SK-N-SH treated with all-trans-retinoic acid at 6 μM for 48 hours (cell line): ENCODE results near the gene RTN4IP1.

Experiments used
- ATAC-seq: fragments of 200-7000 bp; cut with Tn5 transposase; 3 replicates; pipeline ENCODE4 v1.9.1; 2020; ENCODE audit warnings: mild to moderate bottlenecking, moderate library complexity
- BACH2 ChIP-seq: fragments of 250-450 bp; sonication (Bioruptor Pico); IDR thresholded peaks from 2 replicates; pipeline ENCODE4 v1.9.0; 2021; ENCODE audit warnings: mild to moderate bottlenecking, borderline replicate concordance
- CSDC2 ChIP-seq: fragments of 250-450 bp; sonication (Bioruptor Pico); IDR thresholded peaks from 2 replicates; pipeline ENCODE4 v1.5.0; 2020; ENCODE audit warnings: mild to moderate bottlenecking, moderate library complexity
- ISL1 ChIP-seq: fragments of 250-450 bp; sonication (Bioruptor Pico); IDR thresholded peaks from 2 replicates; pipeline ENCODE4 v2.1.2; 2022; ENCODE audit warnings: mild to moderate bottlenecking, moderate library complexity
- PPARA ChIP-seq: fragments of 250-450 bp; sonication (Bioruptor Pico); IDR thresholded peaks from 2 replicates; pipeline ENCODE4 v1.5.0; 2020; ENCODE audit warnings: mild to moderate bottlenecking, borderline replicate concordance
- RARB ChIP-seq: fragments of 250-450 bp; sonication (Bioruptor Pico); IDR thresholded peaks from 2 replicates; pipeline ENCODE4 v1.8.0; 2021; ENCODE audit warnings: mild to moderate bottlenecking, moderate library complexity
- SNAI2 ChIP-seq: fragments of 250-450 bp; sonication (Bioruptor Pico); IDR thresholded peaks from 2 replicates; pipeline ENCODE4 v1.5.0; 2020; ENCODE audit warnings: mild to moderate bottlenecking, moderate library complexity
- TCF4 ChIP-seq: fragments of 250-450 bp; sonication (Bioruptor Pico); IDR thresholded peaks from 2 replicates; pipeline ENCODE4 v1.8.0; 2021; ENCODE audit warnings: mild to moderate bottlenecking, moderate library complexity, borderline replicate concordance
- TOX ChIP-seq: fragments of 250-450 bp; sonication (Bioruptor Pico); IDR thresholded peaks from 2 replicates; pipeline ENCODE4 v1.8.0; 2021; ENCODE audit warnings: mild to moderate bottlenecking, moderate library complexity, borderline replicate concordance
- ZC3H10 ChIP-seq: fragments of 250-450 bp; sonication (Bioruptor Pico); IDR thresholded peaks from 2 replicates; pipeline ENCODE4 v1.5.1; 2021; ENCODE audit warnings: mild to moderate bottlenecking, moderate library complexity
- ZFP3 ChIP-seq: fragments of 250-450 bp; sonication (Bioruptor Pico); IDR thresholded peaks from 2 replicates; pipeline ENCODE4 v1.5.0; 2020; ENCODE audit warnings: mild to moderate bottlenecking, moderate library complexity
- ZFP30 ChIP-seq: fragments of 450-650 bp; formaldehyde crosslinking; IDR thresholded peaks from 2 replicates; pipeline ENCODE4 v1.5.0; 2022; ENCODE audit warnings: mild to moderate bottlenecking, moderate library complexity
- ZNF565 ChIP-seq: fragments of 450-650 bp; formaldehyde crosslinking; conservative IDR thresholded peaks from 2 replicates; pipeline ENCODE4 v1.5.0; 2020; ENCODE audit warnings: low read depth, mild to moderate bottlenecking, moderate library complexity
- ZNF70 ChIP-seq: fragments of 450-650 bp; formaldehyde crosslinking; IDR thresholded peaks from 2 replicates; pipeline ENCODE4 v1.5.0; 2020; ENCODE audit warnings: mild to moderate bottlenecking, moderate library complexity
- ZNF8 ChIP-seq: fragments of 450-650 bp; formaldehyde crosslinking; IDR thresholded peaks from 2 replicates; pipeline ENCODE4 v1.5.0; 2020; ENCODE audit warnings: mild to moderate bottlenecking, moderate library complexity
- TF ChIP-seq, protein P1 (sequence below): fragments of 250-450 bp; sonication (Bioruptor Pico); IDR thresholded peaks from 2 replicates; pipeline ENCODE4 v1.8.0; 2020; ENCODE audit warnings: mild to moderate bottlenecking, moderate library complexity, borderline replicate concordance
- TF ChIP-seq, protein P2 (sequence below): fragments of 250-450 bp; sonication (Bioruptor Pico); IDR thresholded peaks from 2 replicates; pipeline ENCODE4 v1.8.0; 2021; ENCODE audit warnings: low read depth, mild to moderate bottlenecking, moderate library complexity, borderline replicate concordance
- TF ChIP-seq, protein P3 (sequence below): fragments of 250-450 bp; sonication (Bioruptor Pico); IDR thresholded peaks from 2 replicates; pipeline ENCODE4 v1.5.0; 2020; ENCODE audit warnings: mild to moderate bottlenecking, moderate library complexity
- TF ChIP-seq, protein P4 (sequence below): fragments of 250-450 bp; sonication (Bioruptor Pico); IDR thresholded peaks from 2 replicates; pipeline ENCODE4 v1.5.1; 2021; ENCODE audit warnings: mild to moderate bottlenecking, moderate library complexity
- TF ChIP-seq, protein P5 (sequence below): fragments of 250-450 bp; sonication (Bioruptor Pico); IDR thresholded peaks from 2 replicates; pipeline ENCODE4 v1.5.1; 2020; ENCODE audit warnings: low read depth, mild to moderate bottlenecking, moderate library complexity

RTN4IP1 gene

DNA sequence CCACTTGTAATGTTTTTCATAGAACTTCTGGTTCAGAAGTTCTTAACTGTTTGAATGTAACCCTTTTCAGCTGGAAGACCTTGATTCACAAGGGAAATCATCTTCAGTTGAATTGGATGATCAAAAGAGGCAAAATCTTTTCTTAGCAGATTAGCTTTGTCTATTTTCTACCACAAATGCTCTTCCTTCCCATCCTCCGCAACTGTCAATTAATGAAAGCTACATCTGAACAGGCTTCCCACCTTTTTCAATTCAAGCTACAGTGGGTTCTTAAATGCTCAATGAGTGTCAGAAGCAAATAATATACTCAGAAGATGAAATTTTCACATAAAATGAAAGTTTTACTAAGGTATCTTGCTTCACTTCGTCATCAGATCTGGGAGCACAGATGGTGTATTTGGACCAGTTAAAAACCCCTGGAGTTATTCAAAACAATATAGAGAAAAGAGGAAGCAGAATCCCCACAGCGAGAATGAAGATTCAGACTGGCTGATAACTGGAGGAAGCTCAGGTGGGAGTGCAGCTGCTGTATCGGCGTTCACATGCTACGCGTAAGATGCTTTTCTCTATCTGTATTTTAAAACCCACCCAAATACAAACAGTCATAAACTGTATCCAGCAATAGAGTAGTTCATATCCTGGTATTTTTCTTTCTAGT is 19.5 kb upstream of the RTN4IP1 start:
- TF ChIP-seq ZFP30 (CRISPR knock-in tag): no peak
- TF ChIP-seq BACH2 (CRISPR knock-in tag): no peak
- TF ChIP-seq ZNF70 (CRISPR knock-in tag): no peak
- TF ChIP-seq PPARA (CRISPR knock-in tag): no peak
- no peak for TF ChIP-seq TOX (CRISPR knock-in tag)
- TF ChIP-seq, protein P1, sequence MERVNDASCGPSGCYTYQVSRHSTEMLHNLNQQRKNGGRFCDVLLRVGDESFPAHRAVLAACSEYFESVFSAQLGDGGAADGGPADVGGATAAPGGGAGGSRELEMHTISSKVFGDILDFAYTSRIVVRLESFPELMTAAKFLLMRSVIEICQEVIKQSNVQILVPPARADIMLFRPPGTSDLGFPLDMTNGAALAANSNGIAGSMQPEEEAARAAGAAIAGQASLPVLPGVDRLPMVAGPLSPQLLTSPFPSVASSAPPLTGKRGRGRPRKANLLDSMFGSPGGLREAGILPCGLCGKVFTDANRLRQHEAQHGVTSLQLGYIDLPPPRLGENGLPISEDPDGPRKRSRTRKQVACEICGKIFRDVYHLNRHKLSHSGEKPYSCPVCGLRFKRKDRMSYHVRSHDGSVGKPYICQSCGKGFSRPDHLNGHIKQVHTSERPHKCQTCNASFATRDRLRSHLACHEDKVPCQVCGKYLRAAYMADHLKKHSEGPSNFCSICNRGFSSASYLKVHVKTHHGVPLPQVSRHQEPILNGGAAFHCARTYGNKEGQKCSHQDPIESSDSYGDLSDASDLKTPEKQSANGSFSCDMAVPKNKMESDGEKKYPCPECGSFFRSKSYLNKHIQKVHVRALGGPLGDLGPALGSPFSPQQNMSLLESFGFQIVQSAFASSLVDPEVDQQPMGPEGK (CRISPR knock-in tag): no peak
- no peak for TF ChIP-seq RARB
- ATAC-seq: no peak

DNA sequence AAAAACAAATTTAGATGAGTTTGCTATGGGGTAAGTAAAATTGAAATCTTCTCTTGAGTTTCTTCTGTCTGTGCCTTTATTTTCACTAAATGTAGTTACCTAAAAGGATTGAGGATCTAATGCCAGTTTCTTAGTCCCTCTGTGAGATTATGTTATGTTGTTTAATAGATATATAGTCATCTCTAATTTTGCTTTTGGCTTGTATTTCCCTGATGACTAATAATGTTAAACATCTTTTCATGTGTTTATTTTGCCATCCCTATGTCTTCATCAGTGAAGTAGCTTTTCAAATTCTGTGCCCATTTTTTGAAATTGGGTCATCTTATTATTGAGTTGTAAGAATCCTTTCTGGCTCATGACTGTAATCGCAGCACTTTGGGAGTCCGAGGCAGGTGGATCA is 13.8 kb upstream of the RTN4IP1 start:
- ATAC-seq: no peak

DNA sequence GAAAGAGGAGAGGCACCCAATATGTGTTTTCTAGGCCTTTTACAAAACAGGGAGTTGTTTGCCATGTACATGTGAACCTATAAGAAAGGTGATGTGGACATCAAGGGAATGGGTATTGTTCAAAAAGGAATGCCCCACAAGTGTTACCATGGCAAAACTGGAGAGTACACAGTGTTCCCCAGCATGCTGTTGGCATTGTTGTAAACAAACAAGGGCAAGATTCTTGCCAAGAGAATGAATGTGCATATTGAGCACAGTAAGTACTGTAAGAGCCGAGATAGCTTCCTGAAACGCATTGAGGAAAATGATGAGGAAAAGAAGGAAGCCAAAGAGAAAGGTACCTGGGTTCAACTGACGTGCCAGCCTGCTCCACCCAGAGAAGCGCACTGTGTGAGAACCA is 13.2 kb upstream of the RTN4IP1 start:
- ATAC-seq: no peak
- TF ChIP-seq, protein P2, sequence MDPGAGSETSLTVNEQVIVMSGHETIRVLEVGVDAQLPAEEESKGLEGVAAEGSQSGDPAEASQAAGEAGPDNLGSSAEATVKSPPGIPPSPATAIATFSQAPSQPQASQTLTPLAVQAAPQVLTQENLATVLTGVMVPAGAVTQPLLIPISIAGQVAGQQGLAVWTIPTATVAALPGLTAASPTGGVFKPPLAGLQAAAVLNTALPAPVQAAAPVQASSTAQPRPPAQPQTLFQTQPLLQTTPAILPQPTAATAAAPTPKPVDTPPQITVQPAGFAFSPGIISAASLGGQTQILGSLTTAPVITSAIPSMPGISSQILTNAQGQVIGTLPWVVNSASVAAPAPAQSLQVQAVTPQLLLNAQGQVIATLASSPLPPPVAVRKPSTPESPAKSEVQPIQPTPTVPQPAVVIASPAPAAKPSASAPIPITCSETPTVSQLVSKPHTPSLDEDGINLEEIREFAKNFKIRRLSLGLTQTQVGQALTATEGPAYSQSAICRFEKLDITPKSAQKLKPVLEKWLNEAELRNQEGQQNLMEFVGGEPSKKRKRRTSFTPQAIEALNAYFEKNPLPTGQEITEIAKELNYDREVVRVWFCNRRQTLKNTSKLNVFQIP (CRISPR knock-in tag): no peak
- no peak for TF ChIP-seq BACH2 (CRISPR knock-in tag)
- TF ChIP-seq ZC3H10 (CRISPR knock-in tag): no peak
- no peak for TF ChIP-seq TOX (CRISPR knock-in tag)
- no peak for TF ChIP-seq ZNF8 (CRISPR knock-in tag)
- no peak for TF ChIP-seq ISL1
- TF ChIP-seq, protein P1 (CRISPR knock-in tag): no peak
- TF ChIP-seq, protein P3, sequence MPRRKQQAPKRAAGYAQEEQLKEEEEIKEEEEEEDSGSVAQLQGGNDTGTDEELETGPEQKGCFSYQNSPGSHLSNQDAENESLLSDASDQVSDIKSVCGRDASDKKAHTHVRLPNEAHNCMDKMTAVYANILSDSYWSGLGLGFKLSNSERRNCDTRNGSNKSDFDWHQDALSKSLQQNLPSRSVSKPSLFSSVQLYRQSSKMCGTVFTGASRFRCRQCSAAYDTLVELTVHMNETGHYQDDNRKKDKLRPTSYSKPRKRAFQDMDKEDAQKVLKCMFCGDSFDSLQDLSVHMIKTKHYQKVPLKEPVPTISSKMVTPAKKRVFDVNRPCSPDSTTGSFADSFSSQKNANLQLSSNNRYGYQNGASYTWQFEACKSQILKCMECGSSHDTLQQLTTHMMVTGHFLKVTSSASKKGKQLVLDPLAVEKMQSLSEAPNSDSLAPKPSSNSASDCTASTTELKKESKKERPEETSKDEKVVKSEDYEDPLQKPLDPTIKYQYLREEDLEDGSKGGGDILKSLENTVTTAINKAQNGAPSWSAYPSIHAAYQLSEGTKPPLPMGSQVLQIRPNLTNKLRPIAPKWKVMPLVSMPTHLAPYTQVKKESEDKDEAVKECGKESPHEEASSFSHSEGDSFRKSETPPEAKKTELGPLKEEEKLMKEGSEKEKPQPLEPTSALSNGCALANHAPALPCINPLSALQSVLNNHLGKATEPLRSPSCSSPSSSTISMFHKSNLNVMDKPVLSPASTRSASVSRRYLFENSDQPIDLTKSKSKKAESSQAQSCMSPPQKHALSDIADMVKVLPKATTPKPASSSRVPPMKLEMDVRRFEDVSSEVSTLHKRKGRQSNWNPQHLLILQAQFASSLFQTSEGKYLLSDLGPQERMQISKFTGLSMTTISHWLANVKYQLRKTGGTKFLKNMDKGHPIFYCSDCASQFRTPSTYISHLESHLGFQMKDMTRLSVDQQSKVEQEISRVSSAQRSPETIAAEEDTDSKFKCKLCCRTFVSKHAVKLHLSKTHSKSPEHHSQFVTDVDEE (CRISPR knock-in tag): no peak
- TF ChIP-seq ZFP3 (CRISPR knock-in tag): no peak
- TF ChIP-seq RARB: no peak
- TF ChIP-seq SNAI2 (CRISPR knock-in tag): no peak
- TF ChIP-seq PPARA (CRISPR knock-in tag): no peak
- TF ChIP-seq, protein P4, sequence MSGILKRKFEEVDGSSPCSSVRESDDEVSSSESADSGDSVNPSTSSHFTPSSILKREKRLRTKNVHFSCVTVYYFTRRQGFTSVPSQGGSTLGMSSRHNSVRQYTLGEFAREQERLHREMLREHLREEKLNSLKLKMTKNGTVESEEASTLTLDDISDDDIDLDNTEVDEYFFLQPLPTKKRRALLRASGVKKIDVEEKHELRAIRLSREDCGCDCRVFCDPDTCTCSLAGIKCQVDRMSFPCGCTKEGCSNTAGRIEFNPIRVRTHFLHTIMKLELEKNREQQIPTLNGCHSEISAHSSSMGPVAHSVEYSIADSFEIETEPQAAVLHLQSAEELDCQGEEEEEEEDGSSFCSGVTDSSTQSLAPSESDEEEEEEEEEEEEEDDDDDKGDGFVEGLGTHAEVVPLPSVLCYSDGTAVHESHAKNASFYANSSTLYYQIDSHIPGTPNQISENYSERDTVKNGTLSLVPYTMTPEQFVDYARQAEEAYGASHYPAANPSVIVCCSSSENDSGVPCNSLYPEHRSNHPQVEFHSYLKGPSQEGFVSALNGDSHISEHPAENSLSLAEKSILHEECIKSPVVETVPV: no peak
- TF ChIP-seq TCF4: no peak
- TF ChIP-seq ZFP30 (CRISPR knock-in tag): no peak
- no peak for TF ChIP-seq CSDC2 (CRISPR knock-in tag)
- no peak for TF ChIP-seq ZNF565

More for the DNA sequence above, 13.8 kb upstream of the RTN4IP1 start:
- TF ChIP-seq, protein P5, sequence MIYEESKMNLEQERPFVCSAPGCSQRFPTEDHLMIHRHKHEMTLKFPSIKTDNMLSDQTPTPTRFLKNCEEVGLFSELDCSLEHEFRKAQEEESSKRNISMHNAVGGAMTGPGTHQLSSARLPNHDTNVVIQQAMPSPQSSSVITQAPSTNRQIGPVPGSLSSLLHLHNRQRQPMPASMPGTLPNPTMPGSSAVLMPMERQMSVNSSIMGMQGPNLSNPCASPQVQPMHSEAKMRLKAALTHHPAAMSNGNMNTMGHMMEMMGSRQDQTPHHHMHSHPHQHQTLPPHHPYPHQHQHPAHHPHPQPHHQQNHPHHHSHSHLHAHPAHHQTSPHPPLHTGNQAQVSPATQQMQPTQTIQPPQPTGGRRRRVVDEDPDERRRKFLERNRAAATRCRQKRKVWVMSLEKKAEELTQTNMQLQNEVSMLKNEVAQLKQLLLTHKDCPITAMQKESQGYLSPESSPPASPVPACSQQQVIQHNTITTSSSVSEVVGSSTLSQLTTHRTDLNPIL (CRISPR knock-in tag): no peak
- TF ChIP-seq ZC3H10 (CRISPR knock-in tag) (no peak), BACH2 (CRISPR knock-in tag) (no peak), PPARA (CRISPR knock-in tag) (no peak), ZNF565 (no peak), RARB (no peak)
- TF ChIP-seq, protein P1 (CRISPR knock-in tag): no peak
